ENCODE measurements around the gene AFAP1L2.

- TF ChIP-seq CTCF (IDR thresholded peaks at IDR 0.05; ENCODE audit: borderline replicate concordance, extremely low read depth, low read length, poor library complexity, severe bottlenecking) (no peak), EZH2 (IDR thresholded peaks at IDR 0.05; ENCODE audit: borderline replicate concordance, low read depth, low read length, severe bottlenecking) (no peak)
Measured at GRCh38 chr10:114399576-114399975, 4.7 kb downstream of the AFAP1L2 start.

Measured in DND-41 (cell line).